Measurements from ENCODE around the gene FOXD2. TPM values are rescaled to one million over a fixed set of nuclear protein-coding genes. Genes with fewer than 3 reads are reported as not detected.

Gene FOXD2
- total RNA-seq, 1 donor from 2014 or later: 4.9 TPM

DNA sequence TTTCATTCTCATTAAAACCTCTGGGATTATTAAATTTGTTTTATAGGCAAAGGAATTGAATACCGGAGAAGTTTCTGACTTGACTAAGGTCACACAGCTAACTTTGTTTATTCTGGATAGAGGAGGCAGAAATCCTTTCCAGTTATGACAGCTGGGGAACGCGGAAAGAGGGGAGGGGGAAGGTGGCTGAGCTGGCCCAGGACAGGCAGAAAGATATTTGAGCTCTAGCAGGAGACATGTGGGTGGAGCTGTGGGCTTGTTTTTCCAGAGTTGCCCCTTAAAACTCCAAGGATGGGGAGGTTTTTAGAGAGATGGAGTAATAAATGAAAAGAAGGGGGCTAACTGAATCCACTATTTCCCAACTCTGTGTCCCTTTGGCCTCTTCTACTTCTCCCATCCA lies 27.8 kb downstream of the FOXD2 start:
- Mint-ChIP-seq H3K27ac (no peak overlapping the region), H3K4me3 (no peak overlapping the region), H3K4me1 (ENCODE audit: unreplicated experiment) (peaks cover 17% of the 10 kb centered on the region), H3K9me3 (no peaks in the 10 kb centered on the region), H3K27me3 (peaks cover 45% of the 10 kb centered on the region), H3K36me3 (no peaks in the 10 kb centered on the region)
- DNase-seq (ENCODE audit: extremely low spot score, unreplicated experiment): no peak
- TF ChIP-seq, protein P1, sequence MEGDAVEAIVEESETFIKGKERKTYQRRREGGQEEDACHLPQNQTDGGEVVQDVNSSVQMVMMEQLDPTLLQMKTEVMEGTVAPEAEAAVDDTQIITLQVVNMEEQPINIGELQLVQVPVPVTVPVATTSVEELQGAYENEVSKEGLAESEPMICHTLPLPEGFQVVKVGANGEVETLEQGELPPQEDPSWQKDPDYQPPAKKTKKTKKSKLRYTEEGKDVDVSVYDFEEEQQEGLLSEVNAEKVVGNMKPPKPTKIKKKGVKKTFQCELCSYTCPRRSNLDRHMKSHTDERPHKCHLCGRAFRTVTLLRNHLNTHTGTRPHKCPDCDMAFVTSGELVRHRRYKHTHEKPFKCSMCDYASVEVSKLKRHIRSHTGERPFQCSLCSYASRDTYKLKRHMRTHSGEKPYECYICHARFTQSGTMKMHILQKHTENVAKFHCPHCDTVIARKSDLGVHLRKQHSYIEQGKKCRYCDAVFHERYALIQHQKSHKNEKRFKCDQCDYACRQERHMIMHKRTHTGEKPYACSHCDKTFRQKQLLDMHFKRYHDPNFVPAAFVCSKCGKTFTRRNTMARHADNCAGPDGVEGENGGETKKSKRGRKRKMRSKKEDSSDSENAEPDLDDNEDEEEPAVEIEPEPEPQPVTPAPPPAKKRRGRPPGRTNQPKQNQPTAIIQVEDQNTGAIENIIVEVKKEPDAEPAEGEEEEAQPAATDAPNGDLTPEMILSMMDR (conservative IDR thresholded peaks at IDR 0.05): no peak

DNA sequence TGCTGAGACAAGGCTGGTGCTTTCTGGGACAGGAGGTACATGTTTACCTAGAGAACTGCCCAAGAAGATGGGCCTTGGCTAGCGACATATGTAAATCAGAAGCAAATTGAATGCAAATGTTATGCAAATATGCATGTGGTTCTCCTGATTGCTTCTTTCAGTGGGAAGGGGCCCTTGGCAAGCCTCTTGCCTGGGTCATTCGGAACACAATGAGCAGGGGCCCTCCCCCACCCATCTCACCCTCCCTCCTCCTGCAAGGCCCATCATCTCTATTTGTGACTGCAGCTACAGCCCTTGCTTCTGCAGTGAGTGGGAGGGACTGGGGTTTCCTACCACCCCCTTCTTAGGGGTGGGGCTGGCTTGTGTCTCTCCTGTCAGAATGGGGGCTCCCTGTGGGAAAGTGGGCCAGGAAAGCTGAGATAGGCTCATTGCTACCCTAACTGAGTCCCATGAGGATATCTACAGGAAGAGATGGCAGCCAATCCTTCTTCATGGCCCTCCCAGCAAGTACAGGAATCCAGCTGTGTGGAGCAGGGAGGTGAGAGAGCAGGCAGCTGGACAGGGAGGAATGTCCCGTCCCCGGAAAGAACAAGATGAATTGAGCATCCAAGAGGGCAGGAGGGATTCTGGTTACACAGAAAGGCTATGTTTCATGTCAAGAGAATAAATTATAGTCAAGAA lies 31.0 kb downstream of the FOXD2 start:
- DNase-seq (ENCODE audit: extremely low spot score, unreplicated experiment): no peak
- no peak overlapping the region for H3K4me3 Mint-ChIP-seq
- H3K27me3 Mint-ChIP-seq: peaks cover 27% of the 10 kb centered on the region
- H3K4me1 Mint-ChIP-seq (ENCODE audit: unreplicated experiment): peaks cover 17% of the 10 kb centered on the region
- TF ChIP-seq, protein P1 (conservative IDR thresholded peaks at IDR 0.05): no peak
- no peaks in the 10 kb centered on the region for H3K36me3 Mint-ChIP-seq
- H3K9me3 Mint-ChIP-seq: no peaks in the 10 kb centered on the region
- no peak overlapping the region for H3K27ac Mint-ChIP-seq

DNA sequence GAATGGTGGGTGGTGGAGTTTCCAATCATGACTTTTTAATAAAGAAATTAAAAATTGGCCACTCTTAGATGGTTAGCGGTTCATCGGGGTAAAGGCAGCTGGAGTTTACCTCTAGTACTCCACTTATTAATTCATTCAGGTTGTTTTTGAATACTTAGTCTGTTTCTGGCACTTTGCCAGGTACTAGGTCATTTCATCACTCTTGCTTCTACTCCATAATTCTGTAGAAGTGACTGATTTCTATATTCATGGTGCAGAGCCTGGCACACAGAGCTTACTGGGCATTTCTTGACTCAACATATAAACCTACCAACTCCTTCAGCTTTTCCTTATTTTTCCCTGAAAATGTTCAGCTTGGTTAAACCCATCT lies 31.5 kb downstream of the FOXD2 start:
- Mint-ChIP-seq H3K9me3 (no peaks in the 10 kb centered on the region), H3K27ac (no peak overlapping the region), H3K4me3 (no peak overlapping the region), H3K27me3 (peaks cover 27% of the 10 kb centered on the region), H3K36me3 (no peaks in the 10 kb centered on the region), H3K4me1 (ENCODE audit: unreplicated experiment) (peaks cover 17% of the 10 kb centered on the region)
- DNase-seq (ENCODE audit: extremely low spot score, unreplicated experiment): no peak
- TF ChIP-seq, protein P1 (conservative IDR thresholded peaks at IDR 0.05): no peak

DNA sequence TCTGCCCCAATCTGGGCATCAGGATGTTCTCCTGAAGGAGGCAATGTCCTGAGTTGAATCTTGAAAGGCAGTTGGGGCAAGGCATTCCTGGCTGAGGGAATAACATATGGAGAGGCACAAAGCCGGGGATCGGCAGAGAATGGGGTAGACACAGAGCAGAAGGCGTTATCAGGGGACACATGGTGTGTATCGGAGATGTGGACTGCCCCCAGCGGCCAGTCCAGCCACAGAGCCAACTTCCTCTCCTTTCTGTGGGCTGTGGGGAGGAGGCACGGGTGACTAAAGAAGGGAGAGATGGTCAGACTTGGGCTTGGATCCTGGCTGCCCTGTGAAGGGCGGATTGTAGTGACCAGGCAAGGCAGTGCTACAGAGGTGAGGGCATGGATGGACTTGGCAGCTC lies 32.1 kb downstream of the FOXD2 start:
- H3K4me1 Mint-ChIP-seq (ENCODE audit: unreplicated experiment): peaks cover 17% of the 10 kb centered on the region

DNA sequence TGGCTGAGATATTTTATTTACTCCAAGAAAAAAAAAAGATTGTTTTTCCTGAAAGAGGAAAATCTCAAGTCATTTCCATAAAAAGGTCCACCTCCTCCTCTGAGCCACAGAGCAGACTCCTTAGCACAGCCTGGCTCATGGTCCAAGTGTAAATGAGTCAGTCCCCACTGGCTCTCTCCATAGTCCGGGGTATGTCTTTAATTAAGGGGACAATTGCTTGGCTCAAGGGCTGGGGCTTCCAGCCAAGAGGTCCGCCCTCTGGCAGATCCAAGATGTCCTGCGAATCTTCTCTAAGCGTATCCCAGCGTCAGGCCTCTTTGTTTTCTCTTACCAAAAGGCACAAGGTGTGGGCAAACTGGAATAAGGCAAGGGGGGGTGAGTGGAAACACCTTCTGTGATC lies 33.3 kb downstream of the FOXD2 start:
- TF ChIP-seq, protein P1 (conservative IDR thresholded peaks at IDR 0.05): no peak
- Mint-ChIP-seq H3K36me3 (no peaks in the 10 kb centered on the region), H3K27me3 (peaks cover 33% of the 10 kb centered on the region), H3K27ac (no peak overlapping the region), H3K9me3 (no peaks in the 10 kb centered on the region), H3K4me3 (no peak overlapping the region), H3K4me1 (ENCODE audit: unreplicated experiment) (peaks cover 21% of the 10 kb centered on the region)
- no peak for DNase-seq (ENCODE audit: extremely low spot score, unreplicated experiment)

More for the DNA sequence above, 32.1 kb downstream of the FOXD2 start:
- no peak overlapping the region for H3K27ac Mint-ChIP-seq
- H3K36me3 Mint-ChIP-seq: no peaks in the 10 kb centered on the region
- no peak for DNase-seq (ENCODE audit: extremely low spot score, unreplicated experiment)
- peaks cover 27% of the 10 kb centered on the region for H3K27me3 Mint-ChIP-seq
- TF ChIP-seq, protein P1 (conservative IDR thresholded peaks at IDR 0.05): no peak
- no peaks in the 10 kb centered on the region for H3K9me3 Mint-ChIP-seq
- no peak overlapping the region for H3K4me3 Mint-ChIP-seq
